CD4-positive, alpha-beta T cell (primary cell): ENCODE measurements around the gene HDAC5. TPM values are rescaled to one million over a fixed set of nuclear protein-coding genes. Genes with fewer than 3 reads are reported as not detected.
A peak's percentile ranks its signal among the peaks of the same experiment; 100 is the strongest.

Experiments
- ATAC-seq: fragments of 200-7000 bp; cut with Tn5 transposase; one replicate; pipeline ENCODE4 v1.10.0; 2022; ENCODE audit warnings: mild to moderate bottlenecking; ENCODE audit not compliant: poor library complexity
- CTCF ChIA-PET: fragments of 350-600 bp; sonication (Branson Sonifier 250); formaldehyde crosslinking; loops from one replicate; lab custom pipeline; 2021; ENCODE audit warnings: antibody characterized with exemption, inconsistent platforms; lab: Charles Lee
- POLR2A ChIA-PET: fragments of 350-600 bp; sonication (Branson Sonifier 250); formaldehyde crosslinking; loops from one replicate; lab custom pipeline; 2021; ENCODE audit warnings: antibody characterized with exemption, inconsistent platforms; lab: Charles Lee
- DNase-seq, 14 experiments: peaks; one replicate each; pipeline ENCODE4 v3.0.0-alpha.2; 2013 to 2020; ENCODE audit warnings: mixed read lengths in 2 of 14
- H3K27ac ChIP-seq, 2 donors: one replicate each; pipeline versions ENCODE4 v1.5.1 to v1.7.0; 2013; ENCODE audit warnings: low read length in 2 of 2, low read depth in 1 of 2, mild to moderate bottlenecking in 1 of 2
- H3K27me3 ChIP-seq, 2 experiments: 1 replicate in 1 of 2; 2 replicates in 1 of 2; pipeline versions ENCODE4 v1.6.1 to v1.7.0; 2013; ENCODE audit warnings: low read length in 2 of 2, control low read depth in 1 of 2, mild to moderate bottlenecking in 1 of 2, moderate library complexity in 1 of 2; ENCODE audit not compliant: insufficient read depth in 2 of 2, control insufficient read depth in 1 of 2
- H3K36me3 ChIP-seq: one replicate; pipeline ENCODE4 v1.6.1; 2013; ENCODE audit warnings: low read length, control low read depth; ENCODE audit not compliant: insufficient read depth
- H3K4me1 ChIP-seq: one replicate; pipeline ENCODE4 v1.6.1; 2013; ENCODE audit warnings: low read length, control low read depth; ENCODE audit not compliant: insufficient read depth
- H3K4me3 ChIP-seq: one replicate; pipeline ENCODE4 v1.5.1; 2013; ENCODE audit warnings: mild to moderate bottlenecking, low read length, moderate library complexity
- H3K9me3 ChIP-seq, 2 experiments: 1 replicate in 1 of 2; 2 replicates in 1 of 2; pipeline versions ENCODE4 v1.6.1 to v1.7.0; 2013; ENCODE audit warnings: low read length in 2 of 2, mild to moderate bottlenecking in 2 of 2, control low read depth in 1 of 2, moderate library complexity in 1 of 2; ENCODE audit not compliant: control insufficient read depth in 1 of 2, insufficient read depth in 1 of 2
- H3K27ac Mint-ChIP-seq: one replicate; pipeline ENCODE4 v1.8.0; 2020; ENCODE audit warnings: mixed read lengths
- H3K27me3 Mint-ChIP-seq: one replicate; pipeline ENCODE4 v1.8.0; 2021; ENCODE audit warnings: mixed read lengths
- H3K36me3 Mint-ChIP-seq: one replicate; pipeline ENCODE4 v1.8.0; 2021; ENCODE audit warnings: low read depth, mixed read lengths
- H3K4me1 Mint-ChIP-seq: one replicate; pipeline ENCODE4 v1.8.0; 2021; ENCODE audit warnings: low read depth, mixed read lengths
- H3K4me3 Mint-ChIP-seq: one replicate; pipeline ENCODE4 v1.8.0; 2020; ENCODE audit warnings: mild to moderate bottlenecking, mixed read lengths
- H3K9me3 Mint-ChIP-seq: one replicate; pipeline ENCODE4 v1.8.0; 2020; ENCODE audit warnings: mixed read lengths
- CTCF ChIP-seq: fragments of 200-600 bp; IDR thresholded peaks from one replicate; pipeline ENCODE4 v1.8.0; 2022; ENCODE audit warnings: antibody characterized with exemption, mild to moderate bottlenecking
- intact Hi-C, 2 experiments: fragments of 100-400 bp; cut with DNase I in 1 of 2; cut with micrococcal nuclease in 1 of 2; formaldehyde crosslinking; loops; one replicate each; pipeline versions ENCODE4 v1.15.1 to v1.9.0; 2023 to 2025; cut with DNase I, micrococcal nuclease
- total RNA-seq, 174 experiments: library from RNA in 2 of 174; stranded (reverse) in 2 of 174; gene quantifications; one replicate each; pipeline ENCODE4 v1.2.3 and lab custom pipeline; 2021 to 2026

The HDAC5 gene
- total RNA-seq, 2 experiments from 2014 or later, result 92.0 to 92.5 TPM

GRCh38 chr17:44137891-44138709 is 14.7 kb upstream of the HDAC5 start:
- H3K4me1 Mint-ChIP-seq, result peaks cover 7% of the 10 kb centered on the region
- ChIA-PET CTCF (interaction anchor here (1.2 to 1.6 kb wide), 3 partner anchors 14 to 72 kb away, joined by 5 to 6 read pairs (median 5); partner anchors contain the start of gene HDAC5), POLR2A (interaction anchor here (1.0 to 1.8 kb wide), 2 partner anchors 15 to 48 kb away, joined by 3 to 7 read pairs; partner anchors contain the start of genes HDAC5 and TMUB2)
- H3K27me3 Mint-ChIP-seq, result peaks cover 17% of the 10 kb centered on the region
- H3K9me3 Mint-ChIP-seq, result no peaks in the 10 kb centered on the region
- peak; percentile 48 for ATAC-seq
- Histone ChIP-seq H3K36me3 (no peaks in the 10 kb centered on the region), H3K27ac (no peak overlapping the region), H3K27me3 (peaks cover 8 to 12% of the 10 kb centered on the region in 2 experiments), H3K4me1 (peaks cover 19% of the 10 kb centered on the region), H3K4me3 (no peak overlapping the region), H3K9me3 (peaks cover 0 to 7% of the 10 kb centered on the region in 2 experiments)
- intact Hi-C loops, result no loop called here
- no peak overlapping the region for H3K4me3 Mint-ChIP-seq
- no peak overlapping the region for H3K27ac Mint-ChIP-seq
- H3K36me3 Mint-ChIP-seq, result no peaks in the 10 kb centered on the region
- no peak for TF ChIP-seq CTCF
- DNase-seq, result peak in 11 of 14 experiments; percentile 12 to 74 (median 42)

- no peaks in the 10 kb centered on the region for H3K4me1 Mint-ChIP-seq
- H3K27ac Mint-ChIP-seq, result no peak overlapping the region
- TF ChIP-seq CTCF, result no peak
- no peaks in the 10 kb centered on the region for H3K9me3 Mint-ChIP-seq
- no peak overlapping the region for H3K4me3 Mint-ChIP-seq
- DNase-seq (no peak), ATAC-seq (no peak)
- ChIA-PET CTCF (no interaction called here), POLR2A (interaction anchor here (0.8 kb wide), 1 partner anchor 11 kb away, joined by 3 read pairs; no protein-coding TSS in a partner anchor)
- peaks cover 17% of the 10 kb centered on the region for H3K27me3 Mint-ChIP-seq
- H3K27ac ChIP-seq, result no peak overlapping the region
- H3K27me3 ChIP-seq, result peaks cover 8 to 12% of the 10 kb centered on the region in 2 experiments
- H3K4me3 ChIP-seq, result no peak overlapping the region
- no peaks in the 10 kb centered on the region for H3K36me3 ChIP-seq
- H3K36me3 Mint-ChIP-seq, result no peaks in the 10 kb centered on the region
- intact Hi-C loops, result no loop called here
- peaks cover 4% of the 10 kb centered on the region for H3K4me1 ChIP-seq
- H3K9me3 ChIP-seq, result peaks cover 0 to 7% of the 10 kb centered on the region in 2 experiments
Observed at GRCh38 chr17:44134752-44135568, 11.5 kb upstream of the HDAC5 start.

GRCh38 chr17:44133918-44134476 is 10.6 kb upstream of the HDAC5 start:
- no peak for ATAC-seq
- POLR2A ChIA-PET, result no interaction called here
- H3K27ac ChIP-seq, result no peak overlapping the region
- no peak for DNase-seq
- no peak overlapping the region for H3K4me3 Mint-ChIP-seq
- CTCF ChIA-PET, result no interaction called here
- H3K4me1 ChIP-seq, result peaks cover 4% of the 10 kb centered on the region
- H3K27me3 ChIP-seq, result peaks cover 8 to 12% of the 10 kb centered on the region in 2 experiments
- intact Hi-C loops, result no loop called here
- peaks cover 17% of the 10 kb centered on the region for H3K27me3 Mint-ChIP-seq
- H3K36me3 Mint-ChIP-seq, result no peaks in the 10 kb centered on the region
- TF ChIP-seq CTCF, result no peak
- H3K4me1 Mint-ChIP-seq, result no peaks in the 10 kb centered on the region
- H3K27ac Mint-ChIP-seq, result no peak overlapping the region
- H3K9me3 Mint-ChIP-seq, result no peaks in the 10 kb centered on the region
- H3K4me3 ChIP-seq, result no peak overlapping the region
- H3K9me3 ChIP-seq, result peaks cover 0 to 7% of the 10 kb centered on the region in 2 experiments
- no peaks in the 10 kb centered on the region for H3K36me3 ChIP-seq
